HK-2 (cell line): ENCODE results near the gene HSDL1.
A peak's percentile ranks its signal among the peaks of the same experiment; 100 is the strongest.
"Not testable (repeated sequence)": the region's sequence is repeated elsewhere in the genome, so short reads cannot be mapped to it uniquely, and the experiment has no call there.

Experiments used
- DNase-seq: peaks from one replicate; pipeline ENCODE4 v3.0.0-alpha.2; 2018; ENCODE audit not compliant: unreplicated experiment

HSDL1 gene

DNA sequence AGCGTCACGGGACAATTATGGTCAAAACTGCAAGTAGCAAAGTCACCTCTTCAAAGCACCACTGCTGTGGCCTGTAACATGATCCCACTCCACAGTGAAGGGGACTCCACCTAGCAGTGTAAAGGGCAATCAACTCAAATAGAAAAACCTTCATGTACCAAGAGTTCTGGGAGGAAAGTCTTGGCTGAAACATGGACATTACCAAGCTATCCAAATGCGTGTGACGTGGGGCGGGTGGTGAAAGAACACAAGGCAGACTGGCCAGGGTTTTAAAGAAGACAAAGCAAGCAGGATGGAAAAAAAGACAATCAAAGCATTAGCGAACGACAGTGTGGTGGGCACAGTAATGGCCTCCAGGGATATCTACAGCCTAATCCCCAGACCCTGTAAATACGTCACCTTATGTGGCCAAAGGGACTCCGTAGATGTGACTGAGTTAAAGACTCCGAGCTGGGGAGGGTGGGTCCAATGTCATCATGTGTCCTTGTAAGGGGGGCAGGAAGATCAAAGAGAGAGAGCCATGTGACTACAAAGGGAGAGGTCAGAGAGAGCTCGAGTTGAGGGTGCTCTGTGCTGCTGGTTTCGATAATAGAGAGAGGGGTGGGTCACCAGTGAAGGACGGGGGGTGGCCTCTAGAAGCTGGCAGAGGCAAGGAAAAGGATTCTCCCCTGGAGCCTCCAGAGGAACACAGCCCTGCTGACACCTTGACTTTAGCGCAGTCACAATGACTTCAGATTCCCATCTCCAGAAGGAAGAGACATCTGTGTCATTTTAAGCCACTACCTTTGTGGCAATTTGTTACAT is 6.0 kb downstream of the HSDL1 start:
- DNase-seq, result no peak

DNA sequence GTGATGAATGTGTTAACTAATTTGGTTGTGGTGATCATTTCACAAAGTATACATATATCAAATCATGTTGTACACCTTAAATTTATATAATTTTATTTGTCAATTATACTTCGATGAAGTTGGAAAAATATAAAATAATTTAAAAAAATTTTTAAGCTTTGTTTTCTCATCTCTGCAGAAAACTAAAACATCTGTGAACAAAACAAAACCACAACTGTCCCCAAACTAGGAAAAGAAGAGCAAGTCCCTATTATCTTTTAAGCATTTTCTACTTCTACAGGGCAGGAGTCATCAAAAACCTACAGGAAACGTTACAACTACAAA is 6.5 kb downstream of the HSDL1 start:
- DNase-seq, result no peak

DNA sequence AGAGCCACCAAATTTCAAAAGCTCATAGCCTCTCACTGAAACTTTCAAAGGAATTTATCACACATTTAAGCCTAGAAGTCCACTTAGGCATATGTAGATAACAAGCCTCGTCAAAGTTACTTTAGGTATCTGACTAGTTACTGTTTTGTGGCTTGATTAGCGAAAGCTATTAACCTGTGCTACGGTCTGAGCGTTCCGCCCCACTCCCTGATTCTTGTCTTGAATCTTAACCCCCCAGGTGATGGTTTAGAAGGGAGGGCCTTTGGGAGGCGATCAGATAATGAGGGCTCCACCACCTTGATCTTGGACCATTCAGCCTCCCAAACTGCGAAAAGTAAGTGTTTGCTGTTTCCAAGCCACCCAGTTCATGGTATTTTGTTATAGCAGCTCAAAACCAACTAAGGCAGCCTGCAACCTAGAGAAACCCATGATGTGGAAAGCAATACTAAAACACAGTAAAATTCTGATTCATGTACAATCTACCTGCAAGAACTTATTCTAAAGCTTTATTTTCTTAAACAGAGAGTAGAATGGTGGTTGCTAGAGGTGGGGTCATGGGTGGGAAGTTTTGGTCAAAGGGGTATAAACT is 7.1 kb downstream of the HSDL1 start:
- DNase-seq, result no peak

DNA sequence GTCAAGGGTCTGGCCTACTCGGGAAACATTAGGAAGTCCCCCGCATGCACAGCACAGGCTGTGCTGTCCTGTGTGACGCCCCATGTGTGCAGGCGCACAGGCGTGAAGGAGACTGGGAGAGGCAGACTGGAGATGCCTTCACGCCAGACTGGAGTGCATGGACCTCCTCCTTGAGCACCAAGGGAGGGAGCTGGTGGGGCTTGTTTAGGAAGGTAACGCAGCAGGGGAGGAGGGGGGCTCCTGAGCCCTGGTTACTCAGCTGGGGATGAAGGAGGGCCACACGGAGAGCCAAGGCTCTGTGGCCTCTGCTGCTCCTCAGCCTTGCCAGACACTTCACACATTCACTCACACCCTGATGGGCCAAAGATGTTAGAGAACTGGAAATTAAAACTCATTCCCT is 7.7 kb downstream of the HSDL1 start:
- DNase-seq, result no peak

GRCh38 chr16:84136331-84137125 is 8.4 kb downstream of the HSDL1 start:
- no peak for DNase-seq

GRCh38 chr16:84132527-84133285 is 12.3 kb downstream of the HSDL1 start:
- DNase-seq, result no peak

DNA sequence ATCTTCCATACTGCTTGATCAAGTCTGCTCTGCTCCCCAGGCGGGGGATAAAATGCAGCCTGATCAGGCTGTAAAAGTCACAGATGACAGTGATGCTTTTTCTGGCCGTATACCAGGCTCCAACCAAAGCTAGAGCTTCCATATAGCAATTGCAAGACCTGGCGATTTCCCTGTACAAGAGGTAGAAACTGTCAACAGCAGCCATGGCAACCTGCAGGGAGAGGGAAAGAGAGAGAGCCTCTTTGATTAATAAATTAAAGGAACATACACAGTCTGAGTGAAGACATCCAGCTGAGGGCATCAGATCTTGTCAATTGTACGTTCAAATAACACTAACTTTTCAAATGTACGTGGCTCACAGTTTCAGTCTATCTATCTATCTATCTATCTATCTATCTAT is 13.9 kb downstream of the HSDL1 start:
- no peak for DNase-seq

DNA sequence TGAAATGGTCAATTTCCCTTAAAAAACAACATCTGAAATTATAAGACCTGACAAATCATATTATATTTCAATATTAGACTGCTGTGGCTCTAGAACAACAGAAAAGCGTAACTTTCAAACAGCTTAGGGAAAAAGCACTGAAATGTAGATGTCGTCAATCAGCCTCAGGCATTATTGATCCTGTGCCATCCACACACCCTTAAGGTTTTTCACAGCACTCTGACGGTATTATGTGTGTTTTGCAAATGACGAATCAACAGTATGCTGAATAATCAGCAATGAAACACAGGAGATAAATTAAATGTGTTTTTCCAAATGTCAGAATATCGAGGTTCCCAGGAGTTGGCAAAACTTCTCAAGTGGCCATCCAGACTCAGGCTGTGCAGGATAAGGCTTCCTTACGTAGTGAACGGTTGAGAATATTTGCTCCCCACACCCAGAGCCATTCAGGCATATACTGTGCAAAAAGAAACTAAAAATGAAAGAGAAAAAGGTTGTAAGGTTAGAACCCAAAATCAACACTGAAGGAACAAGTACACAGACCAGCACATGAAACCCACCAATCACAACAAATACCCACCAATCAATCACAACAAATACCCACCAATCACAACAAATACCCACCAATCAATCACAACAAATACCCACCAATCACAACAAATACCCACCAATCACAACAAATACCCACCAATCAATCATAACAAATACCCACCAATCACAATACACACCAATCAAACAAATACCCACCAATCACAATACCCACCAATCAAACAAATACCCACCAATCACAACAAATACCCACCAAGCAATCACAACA is 20.5 kb downstream of the HSDL1 start:
- no peak for DNase-seq

DNA sequence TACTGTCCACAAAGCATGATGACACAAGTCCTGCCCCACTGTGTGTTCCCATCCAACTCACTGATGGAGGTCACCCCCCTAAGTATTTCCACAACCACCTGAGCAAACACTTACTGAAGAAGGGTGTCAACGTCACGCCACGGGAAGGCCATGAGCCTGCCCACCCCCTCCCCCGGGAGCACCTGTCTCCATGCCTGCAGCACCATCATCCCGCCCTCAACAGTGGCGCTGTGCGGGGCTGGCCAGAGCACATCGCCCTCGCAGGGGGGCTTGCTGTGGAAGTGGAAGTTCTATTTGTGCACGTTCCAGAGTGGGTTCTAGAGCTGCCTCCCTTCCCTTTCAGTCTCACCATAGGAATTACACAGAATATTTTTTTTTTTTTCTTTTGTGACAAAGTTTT is 24.0 kb downstream of the HSDL1 start:
- no peak for DNase-seq

DNA sequence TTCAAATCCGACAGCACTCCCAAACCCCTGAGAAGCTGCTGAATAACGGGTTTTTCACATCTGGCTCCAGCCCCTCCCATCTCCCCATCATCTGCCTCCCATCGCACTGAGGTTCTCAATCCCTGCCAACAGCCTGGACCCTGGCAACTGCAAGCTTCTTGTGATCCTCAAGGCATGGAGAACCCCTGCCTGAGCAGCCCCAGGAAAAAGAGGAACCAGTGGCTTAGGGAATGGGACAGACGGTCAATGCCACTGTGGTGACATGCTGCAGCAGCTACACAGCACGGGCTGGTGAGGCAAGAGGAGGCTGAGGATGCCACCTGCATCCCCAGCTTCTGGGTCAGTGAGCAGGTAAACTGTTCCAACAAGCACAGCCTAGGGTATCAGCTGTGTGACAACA is 25.0 kb downstream of the HSDL1 start:
- DNase-seq, result no peak

DNA sequence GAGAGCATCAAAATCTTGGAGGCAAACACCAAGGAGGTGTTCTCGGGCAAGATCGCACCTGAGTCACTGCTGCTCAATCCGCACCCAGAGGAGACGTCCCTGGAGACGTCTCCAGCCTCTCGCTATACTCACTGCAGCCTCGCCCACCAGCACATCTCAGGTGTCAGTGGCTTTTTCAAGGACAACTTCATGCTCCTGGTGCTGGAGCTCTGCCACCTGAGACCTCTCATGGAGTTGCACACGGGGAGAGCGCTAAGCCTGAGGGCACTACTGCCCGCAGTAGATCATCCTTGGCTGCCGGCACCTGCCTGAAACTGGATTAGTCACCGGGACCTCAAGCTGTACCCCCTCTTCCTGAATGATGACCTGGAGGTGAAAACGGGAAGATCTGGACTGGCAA is 25.6 kb downstream of the HSDL1 start:
- DNase-seq, result no peak

- DNase-seq, result not testable (repeated sequence)
Observed at GRCh38 chr16:84118315-84118714, 26.7 kb downstream of the HSDL1 start.

- DNase-seq, result peak; percentile 54
Observed at GRCh38 chr16:84117494-84117843, 27.5 kb downstream of the HSDL1 start.

GRCh38 chr16:84116720-84117493 is 28.1 kb downstream of the HSDL1 start, which contains the start of gene MBTPS1:
TSS of gene MBTPS1 (minus strand) at chr16:84116942. CDS start at chr16:84101783, 15,159 bp downstream.
- DNase-seq, result peak; percentile 99

DNA sequence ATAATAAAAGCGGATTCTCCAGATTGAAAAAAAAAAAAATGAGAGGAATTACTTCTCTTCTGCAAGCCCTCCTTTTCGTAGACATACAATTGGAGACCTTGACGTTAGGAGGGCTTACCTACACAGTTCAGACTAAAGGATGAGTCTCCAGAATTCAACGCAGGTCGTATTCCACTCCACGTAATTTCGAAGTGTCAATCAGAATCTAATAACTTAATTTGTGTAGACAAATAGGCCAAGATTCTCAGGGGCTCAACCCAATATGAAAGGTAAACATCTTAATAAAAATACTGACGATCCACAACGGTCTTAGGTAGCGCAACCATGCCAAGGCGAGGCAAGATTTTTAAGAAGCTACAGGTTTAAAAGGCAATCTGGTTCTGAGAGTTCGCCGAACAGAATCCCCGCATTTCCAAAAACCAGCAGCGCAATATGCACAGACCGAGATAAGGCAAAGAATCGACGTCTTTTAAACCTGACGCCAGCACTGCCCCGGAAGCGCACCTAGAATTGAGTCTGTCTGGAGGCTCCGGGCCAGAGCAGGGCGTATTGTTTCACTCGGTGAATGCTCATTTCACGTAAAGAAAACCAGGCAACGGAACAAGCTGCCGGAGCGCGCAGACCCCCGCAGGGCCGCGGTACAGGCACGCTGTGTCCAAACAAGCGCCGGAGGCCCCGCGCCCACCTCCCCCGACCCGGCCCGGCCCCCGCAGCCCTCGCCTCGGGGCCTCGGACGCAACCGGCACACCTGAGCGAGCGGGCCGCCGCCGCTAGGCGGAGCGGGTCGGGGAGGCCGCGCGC is 28.9 kb downstream of the HSDL1 start:
- no peak for DNase-seq

DNA sequence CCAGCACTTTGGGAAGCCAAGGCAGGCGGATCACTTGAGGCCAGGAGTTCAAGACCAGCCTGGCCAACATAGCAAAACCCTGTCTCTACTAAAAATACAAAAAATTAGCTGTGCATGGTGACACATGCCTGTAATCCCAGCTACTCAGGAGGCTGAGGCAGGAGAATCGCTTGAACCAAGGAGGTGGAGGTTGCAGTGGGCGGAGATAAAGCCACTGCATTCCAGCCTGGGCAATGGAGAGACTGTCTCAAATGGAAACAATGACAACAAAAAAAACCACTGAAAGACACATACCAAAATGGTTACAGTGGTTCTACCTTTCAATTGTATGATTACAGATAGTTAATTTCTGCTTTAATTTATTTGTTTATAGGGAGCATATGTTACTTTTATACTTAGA is 33.0 kb downstream of the HSDL1 start:
- not testable (repeated sequence) for DNase-seq

GRCh38 chr16:84111525-84111924 is 33.5 kb downstream of the HSDL1 start:
- DNase-seq, result no peak

GRCh38 chr16:84110527-84110926 is 34.5 kb downstream of the HSDL1 start:
- no peak for DNase-seq

DNA sequence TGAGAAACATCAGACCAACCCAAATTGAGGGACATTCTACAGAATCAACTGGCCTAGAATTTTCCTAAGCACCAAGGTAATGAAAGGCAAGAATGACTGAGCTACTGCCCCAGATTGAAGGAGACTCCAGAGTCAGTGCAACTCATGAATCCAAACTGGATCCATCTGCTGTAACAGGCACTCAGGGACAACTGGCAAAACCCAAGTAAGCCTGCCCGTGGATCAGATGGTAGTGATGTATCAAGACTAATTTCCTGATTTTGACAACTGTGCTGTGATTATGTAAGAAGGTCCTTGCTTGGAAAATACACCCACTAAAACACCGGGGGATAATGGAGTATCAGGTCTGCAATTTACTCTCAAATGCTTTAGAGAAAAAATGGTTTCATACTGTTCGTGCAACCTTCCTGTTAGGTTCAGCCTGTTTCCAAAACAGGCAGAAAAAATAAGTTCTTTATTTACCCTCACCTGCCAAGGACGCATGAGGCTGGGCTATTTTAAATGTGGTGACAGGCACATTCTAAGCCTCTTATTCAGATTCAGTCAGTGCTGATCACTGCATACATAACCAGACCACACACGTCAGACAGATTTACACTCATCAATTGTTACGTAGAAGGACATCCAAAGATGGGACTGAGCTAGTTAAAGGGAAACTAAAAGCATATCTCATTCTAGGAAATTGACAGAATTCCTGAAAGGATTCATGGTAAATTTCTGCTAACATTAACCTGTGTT is 35.2 kb downstream of the HSDL1 start:
- no peak for DNase-seq
